ENCODE measurements around the gene HTD2. TPM values are rescaled to one million over a fixed set of nuclear protein-coding genes. Genes with fewer than 3 reads are reported as not detected.

HTD2 gene
- total and polyA plus RNA-seq, 2 of the 4 experiments (the other 2 are of a cell fraction) = 6.4 to 13.3 TPM

- TF ChIP-seq MAZ (IDR thresholded peaks at IDR 0.05; ENCODE audit: borderline replicate concordance, low read depth, low read length) = no peak
Measured at GRCh38 chr3:58326267-58326900, 20.1 kb downstream of the HTD2 start (continued).

GRCh38 chr3:58329150-58329921, 23.0 kb downstream of the HTD2 start:
- intact Hi-C loops (cut with micrococcal nuclease) = no loop called here
- Histone ChIP-seq H3K9me3 (ENCODE audit: control insufficient read depth, insufficient read depth, low read length) (no peaks in the 10 kb centered on the region), H2AFZ (replicated peaks; ENCODE audit: low read length, poor library complexity) (no peak overlapping the region), H4K5ac (ENCODE audit: low read depth, low read length) (no peak overlapping the region), H3K9ac (ENCODE audit: low read depth, low read length) (no peak overlapping the region), H4K8ac (ENCODE audit: low read depth in 2 of 2, low read length in 2 of 2) (no peak overlapping the region), H3K4me3 (ENCODE audit: insufficient read depth, low read depth, low read length) (no peak overlapping the region), H3K27ac (ENCODE audit: insufficient read depth, low read length) (no peak overlapping the region), H4K20me1 (ENCODE audit: insufficient read depth, low read length) (no peaks in the 10 kb centered on the region), H3K4me1 (ENCODE audit: control insufficient read depth, insufficient read depth, low read length) (peaks cover 20% of the 10 kb centered on the region), H2BK120ac (ENCODE audit: low read depth, low read length) (no peak overlapping the region), H2BK15ac (ENCODE audit: low read depth, low read length) (no peak overlapping the region), H3K27me3 (ENCODE audit: control insufficient read depth, insufficient read depth, low read length) (no peaks in the 10 kb centered on the region), H3K4me2 (ENCODE audit: low read depth, low read length) (no peak overlapping the region), H2AK9ac (replicated peaks; ENCODE audit: low read depth, low read length, poor library complexity) (no peak overlapping the region), H4K91ac (ENCODE audit: insufficient read depth, low read depth, low read length) (no peak overlapping the region), H3K4ac (ENCODE audit: low read depth, low read length) (no peak overlapping the region), H2AK5ac (ENCODE audit: low read depth, low read length) (no peak overlapping the region), H3K36me3 (ENCODE audit: control insufficient read depth, insufficient read depth, low read length) (no peaks in the 10 kb centered on the region), H3K79me1 (ENCODE audit: low read depth in 1 of 2, low read length in 2 of 2) (peaks cover 5 to 21% of the 10 kb centered on the region in 2 experiments; a peak in 3 of 4 replicates), H3K9me1 (ENCODE audit: insufficient read depth, low read length) (peaks cover 9% of the 10 kb centered on the region), H2BK5ac (ENCODE audit: low read depth, low read length, poor library complexity, severe bottlenecking) (no peak overlapping the region), H2BK20ac (ENCODE audit: low read depth, low read length) (no peak overlapping the region), H3K14ac (replicated peaks; ENCODE audit: low read depth, low read length) (no peak overlapping the region), H3K23ac (ENCODE audit: low read depth, low read length) (no peak overlapping the region), H3K56ac (ENCODE audit: extremely low read depth, insufficient read depth, low read length) (no peak overlapping the region), H3K18ac (ENCODE audit: low read depth, low read length) (no peak overlapping the region)
- DNase-seq = no peak
- ChIA-PET POLR2A (ENCODE audit: unreplicated experiment) (no interaction called here), CTCF (no interaction called here)
- no TSS peak for BruUV-seq (replicated peaks)
- ATAC-seq (ENCODE audit: low read depth) = no peak
- in situ Hi-C loops (cut with MboI; ENCODE audit: low sequenced_read_pairs) = loop anchor here (5.0 to 10.0 kb wide), 3 partner anchors 165 to 295 kb away; partner anchors contain the start of gene KCTD6
- no CpG with 5 or more reads among the region's 8 CpGs for WGBS, 2 experiments (ENCODE audit: extremely low coverage in 2 of 2, insufficient read length in 1 of 2)
- TF ChIP-seq CHD1 (IDR thresholded peaks at IDR 0.05; ENCODE audit: low read depth, low read length) (no peak), CTCF (conservative IDR thresholded peaks at IDR 0.05; ENCODE audit: low read depth, low read length) (no peak), RAD21 (IDR thresholded peaks at IDR 0.05; ENCODE audit: low read length) (no peak), ELK1 (IDR thresholded peaks at IDR 0.05; ENCODE audit: borderline replicate concordance, low read depth, low read length) (no peak), SMC3 (IDR thresholded peaks at IDR 0.05; ENCODE audit: low read depth, low read length) (no peak), MXI1 (IDR thresholded peaks at IDR 0.05; ENCODE audit: borderline replicate concordance, low read depth, low read length) (no peak), MAZ (IDR thresholded peaks at IDR 0.05; ENCODE audit: borderline replicate concordance, low read depth, low read length) (no peak), BHLHE40 (IDR thresholded peaks at IDR 0.05; ENCODE audit: low read depth, low read length) (no peak), FOS (IDR thresholded peaks at IDR 0.05; ENCODE audit: low read depth, low read length) (no peak), RCOR1 (IDR thresholded peaks at IDR 0.05; ENCODE audit: insufficient replicate concordance, low read length) (no peak), USF2 (IDR thresholded peaks at IDR 0.05; ENCODE audit: low read depth, low read length) (no peak)
- dilution Hi-C loops (cut with HindIII; ENCODE audit: low sequenced_read_pairs, unreplicated experiment) = no loop called here

Data from IMR-90 (cell line).